NK-92 treated with Interleukin-12 subunit alpha and Interleukin-12 subunit beta, amount 100 ng/mL, for 24 hours (cell line): ENCODE results near the gene CDHR1.
A peak's percentile ranks its signal among the peaks of the same experiment; 100 is the strongest.

ENCODE experiments used
- DNase-seq: peaks from one replicate; lab custom pipeline; 2025; lab: John Stamatoyannopoulos, UW

Gene CDHR1

DNA sequence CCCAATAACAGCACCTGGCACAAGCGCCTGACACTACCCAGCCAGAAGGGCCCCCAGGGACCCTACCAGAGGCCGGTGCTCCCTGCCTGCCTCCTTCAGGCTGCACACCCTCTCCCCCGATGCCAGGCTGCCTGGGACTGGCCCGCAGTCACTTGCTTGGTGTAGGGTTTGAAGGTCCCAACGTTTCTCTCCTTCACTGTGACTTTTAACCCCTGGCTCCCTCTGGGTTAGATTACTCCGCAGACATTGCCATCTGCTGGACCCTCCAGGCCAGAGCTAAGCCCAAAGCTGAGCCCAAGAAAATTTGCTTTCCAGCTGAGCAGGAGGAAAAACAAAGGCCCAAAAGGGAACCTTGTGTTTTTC is 6.9 kb downstream of the CDHR1 start:
- DNase-seq, result no peak

DNA sequence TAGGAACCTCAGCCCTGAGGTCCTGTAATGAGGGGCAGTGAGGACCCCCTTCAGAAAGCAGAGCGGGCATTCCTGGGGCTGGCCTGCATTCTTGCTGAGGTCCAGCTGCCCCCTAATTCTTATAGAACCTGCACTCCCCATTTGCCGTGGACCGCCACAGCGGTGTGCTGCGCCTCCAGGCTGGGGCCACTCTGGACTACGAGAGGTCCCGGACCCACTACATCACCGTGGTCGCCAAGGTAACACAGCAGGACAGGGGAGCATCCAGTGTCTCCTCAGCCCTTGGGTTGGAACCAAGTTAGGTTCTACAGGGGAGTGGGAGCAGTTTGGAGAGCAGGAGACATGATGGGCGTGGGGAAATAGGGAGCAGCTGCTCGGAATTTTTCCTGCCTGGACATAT is 7.3 kb downstream of the CDHR1 start:
- DNase-seq, result no peak

DNA sequence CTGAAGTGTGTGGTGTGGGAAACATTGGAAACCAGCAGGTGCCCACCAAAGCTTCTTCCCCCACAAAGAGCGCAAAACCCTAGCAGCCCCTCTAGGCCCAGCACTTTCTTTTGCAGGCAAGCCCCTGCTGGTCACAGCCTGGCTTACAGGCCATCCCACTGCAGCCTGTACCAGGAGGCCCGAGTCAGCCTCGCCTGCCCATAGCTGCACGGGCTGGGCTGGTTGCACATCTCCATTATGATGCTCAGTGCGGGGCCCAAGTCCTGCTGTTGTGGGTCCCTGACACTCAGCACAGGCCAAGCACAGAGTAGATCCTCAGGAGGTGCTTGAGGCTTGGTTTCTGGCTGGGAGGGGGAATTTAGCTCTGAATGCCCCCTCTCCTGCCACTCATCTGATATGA is 8.0 kb downstream of the CDHR1 start:
- DNase-seq, result no peak

DNA sequence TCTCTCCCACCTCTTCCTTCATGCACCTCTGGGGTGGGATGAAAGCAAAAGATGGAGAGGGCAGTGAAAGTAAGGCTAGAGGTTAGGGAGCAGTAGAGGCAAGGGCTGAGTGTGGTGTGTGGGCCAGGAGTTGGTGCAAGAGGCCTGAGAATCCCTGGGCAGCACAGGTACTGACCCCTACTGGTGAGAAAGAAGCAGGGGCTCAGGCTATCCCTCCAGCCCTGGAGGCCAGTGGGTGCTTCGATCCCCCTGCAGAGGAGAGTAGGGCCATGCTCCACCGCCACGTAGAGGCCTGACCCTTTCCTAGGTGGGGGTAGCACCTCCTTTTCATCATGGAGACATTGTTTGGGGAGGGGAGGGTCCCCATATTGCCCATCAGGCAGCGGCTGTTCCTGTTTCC is 9.8 kb downstream of the CDHR1 start:
- no peak for DNase-seq

DNA sequence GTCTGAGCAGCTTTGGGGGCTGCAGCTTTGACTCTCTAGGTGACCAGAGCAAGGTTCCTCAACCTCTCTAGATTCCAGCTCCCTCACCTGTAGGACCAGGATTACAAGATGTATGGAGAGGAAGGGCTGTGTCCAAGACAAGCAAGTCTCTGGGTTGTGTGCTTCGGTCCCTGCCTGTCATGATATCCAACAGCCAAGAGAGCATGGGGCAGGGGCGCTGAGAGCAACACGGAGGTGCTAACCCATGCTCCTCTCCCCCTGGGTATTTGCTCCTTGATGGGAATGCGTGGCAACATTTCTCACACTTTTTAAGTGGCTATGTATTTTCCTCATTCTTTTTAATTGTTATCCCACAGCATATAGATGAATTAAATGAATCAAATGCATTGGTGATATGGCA is 10.3 kb downstream of the CDHR1 start:
- no peak for DNase-seq

DNA sequence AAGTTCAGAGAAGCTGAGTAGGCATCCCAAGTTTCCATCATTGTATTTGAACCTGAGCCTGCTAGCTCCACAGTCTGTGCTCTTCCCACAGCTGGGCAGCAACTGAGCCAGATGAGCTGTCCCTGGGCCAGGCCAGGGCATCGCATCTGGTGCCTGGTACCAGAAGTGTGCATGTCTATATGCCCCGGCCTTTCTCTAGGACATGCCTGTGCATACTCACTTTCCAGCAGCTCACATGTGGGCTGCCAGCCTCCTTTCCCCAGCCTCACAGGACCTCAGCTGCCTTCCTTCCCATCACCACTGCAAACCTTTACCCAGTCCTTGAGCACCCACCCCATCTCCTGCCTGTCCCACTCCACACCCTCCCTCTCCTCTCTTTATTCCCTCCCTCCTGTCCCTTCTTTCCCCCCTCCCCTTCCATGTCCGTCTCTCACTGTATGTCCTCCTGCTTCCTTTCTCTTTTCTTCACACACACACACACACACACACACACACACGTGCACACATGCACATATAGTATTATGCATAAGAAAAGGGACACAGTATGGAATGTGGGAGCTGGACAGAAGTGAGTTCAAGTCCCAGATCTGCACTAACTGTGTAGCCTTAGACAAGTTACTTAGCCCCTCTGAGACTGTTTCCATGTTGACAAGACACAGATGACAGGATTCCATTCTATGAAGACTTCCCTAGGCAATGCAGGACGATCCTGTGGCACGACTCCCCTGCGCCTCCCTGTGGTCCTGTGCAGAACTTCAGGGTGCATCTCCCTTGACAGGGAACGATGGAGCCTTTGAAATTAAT is 10.9 kb downstream of the CDHR1 start:
- peak; percentile 34 for DNase-seq

DNA sequence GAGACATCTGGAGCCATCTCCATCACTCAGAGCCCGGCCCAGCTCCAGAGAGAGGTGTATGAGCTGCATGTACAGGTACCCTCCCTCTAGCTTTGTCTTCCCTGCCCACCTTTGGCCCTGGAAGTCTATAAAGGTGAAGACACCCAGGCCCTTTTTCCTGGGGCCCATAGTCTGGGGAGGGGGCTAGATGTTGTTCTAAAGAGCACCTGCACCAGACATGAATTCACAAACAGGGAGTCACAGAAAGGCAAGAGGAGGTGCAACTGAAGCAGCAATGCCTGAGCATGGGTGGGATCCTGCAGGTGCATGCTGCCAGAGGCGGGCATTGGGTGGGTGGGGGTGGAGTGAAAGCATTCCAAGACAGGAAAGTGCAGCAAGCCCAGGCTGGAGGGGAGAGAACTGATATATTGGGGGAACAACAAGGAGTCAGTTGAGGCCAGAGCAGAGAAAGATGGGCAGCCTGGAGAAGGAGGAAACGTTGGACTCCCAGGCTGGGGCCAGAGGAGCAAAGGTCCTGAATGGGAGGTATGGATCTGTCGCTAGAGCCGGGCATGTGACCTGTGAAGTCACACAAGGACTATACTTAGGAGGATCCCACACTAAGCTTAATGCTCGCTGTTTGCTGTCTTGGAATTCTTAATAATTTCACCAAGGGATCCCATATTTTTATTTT is 11.7 kb downstream of the CDHR1 start:
- DNase-seq, result no peak

DNA sequence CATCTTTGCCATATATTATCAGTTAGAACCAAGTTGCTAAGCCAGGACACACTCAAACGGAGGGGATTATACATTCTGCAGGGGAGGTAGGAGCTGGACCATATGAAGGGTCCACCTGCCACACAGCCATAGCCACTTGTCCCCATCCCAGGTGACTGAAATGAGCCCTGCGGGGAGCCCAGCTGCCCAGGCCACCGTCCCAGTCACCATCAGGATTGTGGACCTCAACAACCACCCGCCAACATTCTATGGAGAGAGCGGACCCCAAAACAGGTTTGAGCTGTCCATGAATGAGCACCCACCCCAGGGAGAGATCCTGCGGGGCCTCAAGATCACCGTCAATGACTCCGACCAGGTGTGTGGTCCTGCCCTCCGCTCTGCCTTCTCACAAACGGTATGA is 13.7 kb downstream of the CDHR1 start:
- DNase-seq, result no peak

DNA sequence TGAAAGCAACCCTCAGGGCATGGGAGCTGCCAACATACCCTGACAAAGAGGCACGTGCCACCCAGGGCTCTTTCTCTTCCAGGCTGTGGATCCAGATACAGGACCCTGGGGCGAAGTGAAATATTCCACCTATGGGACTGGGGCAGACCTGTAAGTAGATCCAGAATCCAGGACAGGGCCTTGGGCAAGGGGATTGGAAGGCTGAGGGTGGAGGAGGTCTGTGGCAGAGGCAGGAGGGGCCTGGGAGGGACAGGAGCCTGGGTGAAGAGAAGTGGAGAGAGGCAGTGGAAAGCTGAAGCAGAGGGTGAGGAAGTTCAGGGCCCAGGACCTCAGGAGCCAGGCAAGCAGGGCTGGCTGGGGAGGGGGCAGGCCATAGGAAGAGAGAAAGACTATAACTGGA is 17.2 kb downstream of the CDHR1 start:
- no peak for DNase-seq

DNA sequence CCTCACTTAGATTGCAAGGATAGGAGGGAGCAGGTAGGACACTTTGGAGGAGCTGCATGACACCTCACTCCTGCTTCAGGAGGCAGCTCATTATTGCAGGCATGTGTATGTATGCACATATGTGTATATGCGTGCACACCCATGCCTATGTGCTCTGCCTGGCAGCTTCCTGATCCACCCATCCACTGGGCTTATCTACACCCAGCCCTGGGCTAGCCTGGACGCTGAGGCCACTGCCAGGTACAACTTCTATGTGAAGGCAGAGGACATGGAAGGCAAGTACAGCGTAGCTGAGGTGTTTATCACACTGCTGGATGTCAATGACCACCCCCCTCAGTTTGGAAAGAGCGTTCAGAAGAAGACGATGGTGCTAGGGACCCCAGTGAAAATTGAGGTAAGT is 17.7 kb downstream of the CDHR1 start:
- no peak for DNase-seq

DNA sequence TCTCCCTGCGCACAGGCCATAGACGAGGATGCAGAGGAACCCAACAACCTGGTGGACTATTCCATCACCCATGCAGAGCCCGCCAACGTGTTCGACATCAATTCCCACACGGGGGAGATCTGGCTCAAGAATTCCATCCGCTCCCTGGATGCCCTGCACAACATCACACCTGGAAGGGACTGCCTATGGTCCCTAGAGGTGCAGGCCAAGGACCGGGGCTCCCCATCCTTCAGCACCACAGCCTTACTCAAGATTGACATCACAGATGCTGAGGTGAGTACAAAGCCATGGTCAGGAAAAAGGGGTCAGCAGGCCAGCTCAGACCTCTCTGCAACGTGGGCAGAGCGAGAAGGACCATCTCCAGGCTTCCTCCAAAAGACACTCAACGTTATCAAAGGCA is 18.7 kb downstream of the CDHR1 start:
- DNase-seq, result no peak

DNA sequence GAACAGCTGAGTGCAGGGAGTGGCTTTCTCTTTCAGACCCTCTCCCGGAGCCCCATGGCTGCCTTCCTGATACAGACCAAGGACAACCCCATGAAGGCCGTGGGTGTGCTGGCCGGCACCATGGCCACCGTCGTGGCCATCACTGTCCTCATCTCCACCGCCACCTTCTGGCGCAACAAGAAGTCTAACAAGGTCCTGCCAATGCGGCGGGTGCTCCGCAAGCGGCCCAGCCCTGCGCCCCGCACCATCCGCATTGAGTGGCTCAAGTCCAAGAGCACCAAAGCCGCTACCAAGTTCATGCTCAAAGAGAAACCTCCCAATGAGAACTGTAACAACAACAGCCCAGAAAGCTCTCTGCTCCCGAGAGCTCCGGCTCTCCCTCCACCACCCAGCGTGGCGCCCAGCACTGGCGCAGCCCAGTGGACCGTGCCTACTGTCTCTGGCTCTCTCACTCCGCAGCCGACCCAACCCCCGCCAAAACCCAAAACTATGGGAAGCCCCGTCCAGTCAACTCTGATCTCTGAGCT is 19.8 kb downstream of the CDHR1 start:
- no peak for DNase-seq

DNA sequence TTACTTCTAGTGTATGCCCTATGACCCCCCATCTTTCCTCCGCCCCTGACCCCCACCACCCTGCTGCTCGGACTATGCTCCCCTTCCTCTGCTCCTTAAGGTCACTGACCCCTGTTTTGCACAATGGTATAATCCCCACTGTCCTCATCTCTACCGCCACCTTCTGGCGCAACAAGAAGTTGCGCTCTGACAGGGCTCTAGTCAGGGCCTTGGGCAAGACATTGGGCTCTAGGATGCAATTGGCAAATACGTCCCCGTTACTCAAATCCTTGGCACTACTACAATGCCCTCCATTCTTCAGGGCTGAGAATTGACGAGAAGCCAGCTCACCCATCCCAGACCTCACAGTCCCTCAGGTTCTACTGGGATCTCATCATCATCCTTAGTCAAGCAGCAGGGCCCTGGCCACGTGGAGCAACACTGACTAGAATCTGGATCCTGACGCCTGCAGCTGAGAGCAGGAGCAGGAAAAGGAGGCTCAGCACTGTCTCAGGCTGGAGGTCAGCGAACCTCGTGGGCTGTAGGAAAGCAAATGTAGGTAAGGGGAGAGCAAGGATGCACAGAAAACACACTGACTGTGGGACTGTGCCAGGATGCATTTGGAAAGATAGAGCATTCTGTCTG is 20.4 kb downstream of the CDHR1 start:
- DNase-seq, result peak; percentile 11

DNA sequence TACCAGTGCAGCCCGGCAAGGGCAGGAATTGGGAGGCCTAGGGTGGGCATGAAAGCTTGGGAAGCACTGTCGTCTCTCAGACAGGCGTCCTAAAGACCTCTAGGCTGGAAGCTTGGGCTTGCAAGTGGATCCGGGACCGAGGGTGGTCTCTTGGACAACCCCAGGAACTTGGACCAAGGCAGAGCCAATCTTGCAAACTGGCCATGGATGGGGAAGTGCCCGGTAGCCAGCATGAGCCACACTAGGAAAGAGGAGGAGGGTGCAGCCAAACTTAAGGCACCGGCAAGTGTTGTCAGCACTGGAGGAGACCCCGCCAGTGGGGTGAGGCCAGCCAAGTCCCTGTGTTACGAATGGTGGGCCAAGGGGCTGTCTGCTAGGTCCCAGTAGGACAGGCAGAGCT is 22.5 kb downstream of the CDHR1 start:
- no peak for DNase-seq

DNA sequence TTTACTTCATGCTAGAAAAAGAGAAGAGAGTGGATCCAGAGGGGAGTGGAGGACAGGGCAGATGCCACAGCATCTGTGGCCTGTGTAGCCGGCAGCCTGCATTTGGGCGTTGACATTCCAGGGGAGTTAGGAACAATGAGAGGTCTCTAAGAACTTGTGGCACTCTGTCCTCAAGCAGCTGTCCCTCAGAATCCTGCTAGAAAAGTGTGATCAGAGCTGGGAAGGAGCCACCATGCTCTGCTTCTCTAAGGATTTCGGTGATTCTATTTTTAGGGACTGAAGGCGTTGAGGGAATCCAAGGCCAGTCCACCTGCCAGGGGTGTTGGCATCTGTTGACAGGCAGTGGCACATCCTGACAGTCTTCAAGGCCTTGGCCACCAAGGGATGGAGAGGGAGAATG is 23.4 kb downstream of the CDHR1 start:
- no peak for DNase-seq

DNA sequence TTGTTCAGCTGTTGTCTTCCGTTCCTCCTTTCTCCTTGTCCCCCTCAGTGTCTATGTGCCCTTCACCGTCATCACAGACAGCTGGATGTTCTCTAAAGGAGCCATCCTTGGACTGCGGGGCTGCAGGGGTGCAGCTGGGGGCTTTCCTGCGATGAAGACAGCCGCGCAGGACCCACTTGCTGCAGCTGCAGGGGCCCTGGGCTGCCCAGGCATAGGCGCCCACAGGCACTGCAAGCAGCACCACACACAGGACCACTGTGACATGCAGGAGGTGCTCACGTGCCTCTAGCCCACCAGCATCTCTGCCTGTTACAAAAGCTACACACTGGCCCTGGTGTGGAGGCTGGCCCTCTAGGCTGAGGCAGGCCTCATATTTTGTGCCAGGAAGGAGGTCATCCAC is 27.6 kb downstream of the CDHR1 start:
- DNase-seq, result no peak

DNA sequence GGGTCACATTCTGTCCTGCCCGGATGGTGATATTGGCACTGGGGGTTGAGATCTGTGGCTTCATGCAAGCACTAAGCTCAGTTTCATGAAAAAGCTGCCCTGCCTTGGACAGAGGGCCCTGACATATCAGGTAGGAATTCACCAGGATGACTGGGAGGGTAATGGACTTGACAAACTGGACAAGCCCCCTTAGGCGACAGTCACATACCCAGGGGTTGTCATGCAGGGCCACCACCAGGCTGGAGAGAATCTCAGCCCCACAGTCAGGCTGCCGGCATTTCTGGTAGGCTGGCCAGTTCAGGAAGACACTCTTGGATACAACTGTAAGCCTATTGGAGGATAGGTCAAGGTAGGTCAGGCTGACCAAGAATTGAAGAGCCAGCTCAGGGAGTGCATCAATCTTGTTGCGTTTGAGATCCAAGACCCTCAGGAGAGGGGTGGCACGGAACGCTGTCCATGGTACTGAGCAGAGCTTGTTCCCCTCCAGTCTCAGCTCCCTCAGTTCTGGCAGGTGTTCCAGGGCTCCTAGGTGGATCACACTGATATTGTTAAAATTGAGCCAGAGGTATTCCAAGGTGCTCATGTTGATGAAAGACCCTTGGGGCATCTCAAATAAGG is 30.2 kb downstream of the CDHR1 start:
- DNase-seq, result no peak

DNA sequence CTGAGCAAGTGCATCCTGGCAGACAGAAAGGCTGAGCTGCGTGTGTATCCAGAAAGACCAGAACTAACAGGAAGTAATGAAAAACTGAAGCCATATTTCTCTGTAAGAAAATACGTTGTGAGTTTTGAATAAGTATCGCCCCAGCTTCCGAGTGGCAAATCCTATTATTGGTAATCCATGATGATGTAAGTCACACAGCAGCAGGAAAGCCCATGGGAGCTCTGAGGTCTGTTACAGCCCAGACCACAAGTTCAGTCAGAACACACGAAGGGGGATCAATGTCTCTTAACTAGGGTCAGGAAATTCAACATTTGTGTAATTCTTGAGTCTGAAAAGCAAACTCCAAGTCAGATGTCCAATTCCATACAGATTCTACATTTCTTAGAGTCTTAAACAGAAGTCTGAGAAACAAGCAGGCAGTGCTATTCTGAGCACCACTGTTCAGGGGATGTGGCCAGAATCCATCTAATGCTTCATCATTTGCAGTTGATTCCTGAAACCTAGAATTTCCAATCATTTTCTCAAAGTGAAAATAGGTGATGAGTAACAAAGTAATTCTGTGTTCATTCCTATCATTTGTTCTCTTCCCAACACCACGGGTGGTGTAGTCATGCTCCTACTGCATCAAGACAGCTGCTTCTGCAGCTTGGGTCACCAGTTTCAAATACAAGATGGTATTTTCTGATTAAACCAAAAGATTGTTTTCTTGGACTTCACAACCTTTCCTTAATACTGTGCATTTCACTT is 31.3 kb downstream of the CDHR1 start, which contains the start of gene LRIT2:
LRIT2 (minus strand) TSS at position 118 of the 747 bp plus-strand sequence; CDS start at position 94, 24 bp downstream.
- no peak for DNase-seq

DNA sequence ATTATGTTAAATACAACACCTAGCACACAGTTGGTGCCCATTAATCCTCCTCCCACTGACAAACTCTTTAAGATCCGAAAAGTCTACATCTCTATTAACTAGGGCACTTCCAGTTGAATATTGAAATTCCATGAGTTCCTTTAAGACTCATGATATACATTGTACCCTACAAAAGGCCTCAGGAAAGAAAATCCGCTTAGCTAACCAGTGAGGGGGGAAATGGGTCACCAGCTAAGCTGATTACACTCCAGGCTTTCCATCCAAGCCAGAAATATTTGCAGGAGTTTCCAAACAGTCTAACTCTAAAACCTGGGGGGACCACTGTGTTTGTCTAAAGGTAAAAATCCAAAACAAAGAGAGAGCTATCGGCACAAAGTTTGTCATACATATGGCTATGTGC is 32.3 kb downstream of the CDHR1 start:
- DNase-seq, result no peak

DNA sequence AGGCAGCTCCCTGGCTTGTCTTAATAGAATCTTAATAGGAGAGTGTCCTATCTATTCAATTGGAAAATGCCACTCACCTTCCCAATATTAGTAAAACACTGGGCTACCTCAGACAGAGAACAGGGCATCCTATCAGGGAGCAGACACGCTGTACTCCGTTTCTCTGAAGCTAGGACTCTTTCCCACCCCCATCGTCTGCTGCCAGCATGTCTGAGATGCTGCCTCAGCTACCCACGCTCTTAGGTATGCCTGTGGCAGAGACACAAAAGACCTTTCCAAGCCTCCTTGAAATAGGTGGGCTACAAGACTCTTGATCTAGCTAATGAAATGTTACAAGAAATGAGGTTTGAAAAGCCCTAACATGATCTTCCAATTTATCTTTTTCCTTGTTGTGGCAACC is 33.5 kb downstream of the CDHR1 start:
- no peak for DNase-seq

DNA sequence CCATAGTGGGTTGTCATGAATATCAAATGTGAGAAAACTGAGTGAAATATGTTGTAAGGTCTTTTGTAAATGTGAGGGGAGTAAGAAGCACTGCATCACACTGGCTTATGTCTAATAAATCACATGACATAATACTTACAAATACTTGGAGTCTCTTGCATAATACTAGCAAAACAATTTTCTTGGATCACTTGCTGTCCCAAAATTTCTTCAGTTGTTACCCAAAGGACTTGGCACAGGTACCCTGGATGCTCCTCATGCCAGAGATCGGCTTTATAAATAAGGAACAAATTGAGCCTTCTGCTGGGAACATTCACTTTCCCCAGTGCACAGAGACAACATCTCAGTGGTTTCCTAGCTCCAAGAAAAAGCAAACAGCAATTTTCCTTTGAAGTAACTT is 36.0 kb downstream of the CDHR1 start:
- no peak for DNase-seq

DNA sequence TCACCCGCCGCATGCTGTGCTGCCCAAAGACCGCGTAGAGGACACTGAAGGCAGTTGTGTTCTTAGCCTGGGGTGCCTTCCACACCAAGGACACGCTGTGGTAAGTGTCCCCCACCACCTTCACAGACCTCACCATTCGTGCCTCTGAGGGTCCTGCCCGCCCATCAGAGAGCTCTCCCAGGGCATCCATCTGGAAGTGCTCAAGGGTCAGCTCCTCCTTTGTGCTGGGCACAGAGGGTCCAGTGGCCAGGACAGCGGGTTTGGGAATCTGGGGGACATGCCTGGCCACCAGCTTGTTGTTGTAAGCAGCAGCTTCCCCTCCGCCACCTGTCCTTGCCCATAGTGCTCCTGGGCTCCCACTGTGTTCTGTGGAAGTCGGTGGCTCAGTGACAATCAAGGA is 38.0 kb downstream of the CDHR1 start:
- no peak for DNase-seq
